H1 (cell line): ENCODE data around the gene TNFAIP8.

Experiments
- BRCA1 ChIP-seq: IDR thresholded peaks from 2 replicates; pipeline ENCODE4 v1.6.1; 2012; ENCODE audit warnings: low read depth, low read length, improper control_type of control experiment
- CREB1 ChIP-seq: IDR thresholded peaks from 2 replicates; pipeline ENCODE4 v1.6.1; 2012; ENCODE audit warnings: inconsistent platforms
- CTCF ChIP-seq, 3 experiments: IDR thresholded peaks; 1 replicate in 2 of 3; 2 replicates in 1 of 3; pipeline versions ENCODE4 v1.5.1 to v1.6.1; 2011; ENCODE audit warnings: low read length in 3 of 3, mild to moderate bottlenecking in 3 of 3, inconsistent platforms in 2 of 3, low read depth in 1 of 3, moderate library complexity in 1 of 3; ENCODE audit not compliant: insufficient read depth in 1 of 3; ENCODE audit errors: control extremely low read depth in 1 of 3
- EP300 ChIP-seq, 2 experiments: IDR thresholded peaks; 1 replicate in 1 of 2; 2 replicates in 1 of 2; pipeline ENCODE4 v1.6.1; 2011 to 2012; ENCODE audit warnings: low read depth in 2 of 2, low read length in 2 of 2, mild to moderate bottlenecking in 2 of 2, borderline replicate concordance in 1 of 2, inconsistent platforms in 1 of 2, moderate library complexity in 1 of 2
- EZH2 ChIP-seq: fragments of 200-600 bp; sonication (generic); IDR thresholded peaks from 2 replicates; pipeline ENCODE4 v1.7.1; 2012; ENCODE audit warnings: low read depth, mild to moderate bottlenecking, moderate library complexity, low read length, inconsistent platforms; ENCODE audit not compliant: severe bottlenecking
- PHF8 ChIP-seq: fragments of 200-600 bp; sonication (generic); conservative IDR thresholded peaks from 2 replicates; pipeline ENCODE4 v1.7.1; 2012; ENCODE audit warnings: low read depth, mild to moderate bottlenecking, inconsistent platforms, low read length, moderate library complexity
- POLR2AphosphoS5 ChIP-seq: IDR thresholded peaks from 2 replicates; pipeline ENCODE4 v1.6.1; 2011; ENCODE audit warnings: low read depth, low read length
- RAD21 ChIP-seq, 2 experiments: IDR thresholded peaks in 1 of 2; conservative IDR thresholded peaks in 1 of 2; 2 replicates each; pipeline ENCODE4 v1.6.1; 2011; ENCODE audit warnings: low read depth in 2 of 2, low read length in 2 of 2, improper control_type of control experiment in 1 of 2, inconsistent platforms in 1 of 2, mild to moderate bottlenecking in 1 of 2, moderate library complexity in 1 of 2
- TAF1 ChIP-seq: IDR thresholded peaks from 2 replicates; pipeline ENCODE4 v1.6.1; 2011; ENCODE audit warnings: mild to moderate bottlenecking, low read depth, low read length
- TEAD4 ChIP-seq: IDR thresholded peaks from 2 replicates; pipeline ENCODE4 v1.6.1; 2012; ENCODE audit warnings: low read depth, low read length, inconsistent platforms, mixed read lengths
- USF2 ChIP-seq: IDR thresholded peaks from 2 replicates; pipeline ENCODE4 v1.6.1; 2011; ENCODE audit warnings: low read length, improper control_type of control experiment
- YY1 ChIP-seq: IDR thresholded peaks from 2 replicates; pipeline ENCODE4 v1.6.1; 2011; ENCODE audit warnings: low read depth, mild to moderate bottlenecking, low read length

GRCh38 chr5:119332978-119333401 is 22.8 kb upstream of the TNFAIP8 start:
- TF ChIP-seq TAF1: no peak
- no peak for TF ChIP-seq EP300 (IDR thresholded peaks at IDR 0.05; ENCODE audit: borderline replicate concordance in 1 of 2, low read depth in 2 of 2, low read length in 2 of 2)
- no peak for TF ChIP-seq TEAD4
- TF ChIP-seq EZH2: no peak
- no peak for TF ChIP-seq CREB1
- no peak for TF ChIP-seq CTCF (IDR thresholded peaks at IDR 0.05; ENCODE audit: control extremely low read depth in 1 of 3, insufficient read depth in 1 of 3, low read depth in 1 of 3, low read length in 3 of 3)
- TF ChIP-seq YY1: no peak
- TF ChIP-seq BRCA1: no peak
- TF ChIP-seq USF2: no peak
- no peak for TF ChIP-seq POLR2AphosphoS5
- no peak for TF ChIP-seq PHF8
- TF ChIP-seq RAD21 (IDR thresholded peaks at IDR 0.05 in 1 of 2, conservative IDR thresholded peaks at IDR 0.05 in 1 of 2; ENCODE audit: low read depth in 2 of 2, low read length in 2 of 2): no peak
